Osteocyte (in vitro differentiated cells): Measurements from ENCODE around the gene TEC. TPM values are rescaled to one million over a fixed set of nuclear protein-coding genes. Genes with fewer than 3 reads are reported as not detected.

ENCODE experiments used
- DNase-seq: peaks from one replicate; pipeline ENCODE4 v3.0.0; 2021; ENCODE audit warnings: mixed read lengths; ENCODE audit not compliant: unreplicated experiment; ENCODE audit errors: extremely low spot score
- H3K27ac Mint-ChIP-seq: one replicate; pipeline ENCODE4 v1.8.0; 2021; ENCODE audit warnings: mild to moderate bottlenecking, mixed read lengths; ENCODE audit not compliant: unreplicated experiment
- H3K27me3 Mint-ChIP-seq: one replicate; pipeline ENCODE4 v1.8.0; 2021; ENCODE audit warnings: mixed read lengths; ENCODE audit not compliant: unreplicated experiment
- H3K36me3 Mint-ChIP-seq: one replicate; pipeline ENCODE4 v1.8.0; 2021; ENCODE audit warnings: mixed read lengths; ENCODE audit not compliant: unreplicated experiment
- H3K4me1 Mint-ChIP-seq: one replicate; pipeline ENCODE4 v1.8.0; 2021; ENCODE audit warnings: mixed read lengths; ENCODE audit not compliant: unreplicated experiment
- H3K4me3 Mint-ChIP-seq: one replicate; pipeline ENCODE4 v1.8.0; 2021; ENCODE audit warnings: mild to moderate bottlenecking, moderate library complexity, mixed read lengths; ENCODE audit not compliant: unreplicated experiment
- H3K9me3 Mint-ChIP-seq: one replicate; pipeline ENCODE4 v1.8.0; 2021; ENCODE audit warnings: mixed read lengths; ENCODE audit not compliant: unreplicated experiment
- total RNA-seq: library from RNA; stranded (reverse); gene quantifications from 2 replicates; pipeline ENCODE4 v1.2.1, GENCODE V29; 2021
- TF ChIP-seq, protein P1 (sequence below): fragments of 200-600 bp; sonication (generic); IDR thresholded peaks from 2 replicates; pipeline ENCODE4 v1.5.0; 2021; ENCODE audit warnings: antibody characterized with exemption, mild to moderate bottlenecking, moderate library complexity

TEC gene
- total RNA-seq, 1 donor from 2014 or later, result not detected

DNA sequence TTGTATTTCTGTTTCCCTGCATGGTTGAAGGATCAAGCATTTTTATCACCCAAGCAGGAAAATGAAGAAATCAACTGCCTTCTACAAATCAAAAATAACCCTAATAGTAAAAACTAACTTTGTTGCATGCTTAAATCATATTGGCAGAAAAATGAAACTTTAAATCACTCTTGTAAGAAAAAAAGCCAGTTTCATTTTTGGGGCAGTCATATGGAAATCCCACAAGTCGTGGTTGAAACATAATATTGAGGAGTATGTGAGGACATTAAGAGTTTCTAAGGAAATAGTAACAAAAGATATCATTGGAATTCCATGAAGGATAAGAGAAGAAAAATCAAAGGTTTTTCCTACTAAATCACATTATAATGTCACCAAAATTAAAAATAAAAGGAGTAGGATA is 8.4 kb downstream of the TEC start:
- Mint-ChIP-seq H3K27ac (no peak overlapping the region), H3K36me3 (no peaks in the 10 kb centered on the region), H3K9me3 (no peaks in the 10 kb centered on the region), H3K4me1 (peaks cover 4% of the 10 kb centered on the region), H3K4me3 (no peak overlapping the region), H3K27me3 (peaks cover 37% of the 10 kb centered on the region)
- no peak for DNase-seq
- TF ChIP-seq, protein P1, sequence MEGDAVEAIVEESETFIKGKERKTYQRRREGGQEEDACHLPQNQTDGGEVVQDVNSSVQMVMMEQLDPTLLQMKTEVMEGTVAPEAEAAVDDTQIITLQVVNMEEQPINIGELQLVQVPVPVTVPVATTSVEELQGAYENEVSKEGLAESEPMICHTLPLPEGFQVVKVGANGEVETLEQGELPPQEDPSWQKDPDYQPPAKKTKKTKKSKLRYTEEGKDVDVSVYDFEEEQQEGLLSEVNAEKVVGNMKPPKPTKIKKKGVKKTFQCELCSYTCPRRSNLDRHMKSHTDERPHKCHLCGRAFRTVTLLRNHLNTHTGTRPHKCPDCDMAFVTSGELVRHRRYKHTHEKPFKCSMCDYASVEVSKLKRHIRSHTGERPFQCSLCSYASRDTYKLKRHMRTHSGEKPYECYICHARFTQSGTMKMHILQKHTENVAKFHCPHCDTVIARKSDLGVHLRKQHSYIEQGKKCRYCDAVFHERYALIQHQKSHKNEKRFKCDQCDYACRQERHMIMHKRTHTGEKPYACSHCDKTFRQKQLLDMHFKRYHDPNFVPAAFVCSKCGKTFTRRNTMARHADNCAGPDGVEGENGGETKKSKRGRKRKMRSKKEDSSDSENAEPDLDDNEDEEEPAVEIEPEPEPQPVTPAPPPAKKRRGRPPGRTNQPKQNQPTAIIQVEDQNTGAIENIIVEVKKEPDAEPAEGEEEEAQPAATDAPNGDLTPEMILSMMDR, result no peak

DNA sequence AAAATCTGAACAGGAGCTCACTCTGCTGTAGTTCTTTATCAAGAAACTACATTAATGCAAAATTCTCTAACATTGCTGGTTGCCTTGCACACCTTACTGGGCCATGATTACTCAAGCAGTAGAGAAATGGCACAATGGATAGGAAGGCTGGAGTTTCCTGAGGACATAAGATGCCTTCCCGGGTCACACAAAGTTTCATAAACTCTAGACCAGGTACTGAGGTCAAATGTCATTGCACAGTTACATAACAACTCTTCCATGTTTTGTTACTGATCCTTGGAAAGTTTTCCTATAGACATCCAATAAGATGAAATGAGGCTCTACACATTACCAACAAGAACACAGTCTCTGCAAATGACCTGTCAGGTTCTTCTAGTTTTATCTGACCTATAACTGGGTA is 9.9 kb downstream of the TEC start:
- no peak for DNase-seq
- H3K9me3 Mint-ChIP-seq, result no peaks in the 10 kb centered on the region
- H3K4me1 Mint-ChIP-seq, result peaks cover 4% of the 10 kb centered on the region
- H3K27ac Mint-ChIP-seq, result no peak overlapping the region
- H3K36me3 Mint-ChIP-seq, result no peaks in the 10 kb centered on the region
- TF ChIP-seq, protein P1, result no peak
- no peak overlapping the region for H3K4me3 Mint-ChIP-seq
- peaks cover 42% of the 10 kb centered on the region for H3K27me3 Mint-ChIP-seq

DNA sequence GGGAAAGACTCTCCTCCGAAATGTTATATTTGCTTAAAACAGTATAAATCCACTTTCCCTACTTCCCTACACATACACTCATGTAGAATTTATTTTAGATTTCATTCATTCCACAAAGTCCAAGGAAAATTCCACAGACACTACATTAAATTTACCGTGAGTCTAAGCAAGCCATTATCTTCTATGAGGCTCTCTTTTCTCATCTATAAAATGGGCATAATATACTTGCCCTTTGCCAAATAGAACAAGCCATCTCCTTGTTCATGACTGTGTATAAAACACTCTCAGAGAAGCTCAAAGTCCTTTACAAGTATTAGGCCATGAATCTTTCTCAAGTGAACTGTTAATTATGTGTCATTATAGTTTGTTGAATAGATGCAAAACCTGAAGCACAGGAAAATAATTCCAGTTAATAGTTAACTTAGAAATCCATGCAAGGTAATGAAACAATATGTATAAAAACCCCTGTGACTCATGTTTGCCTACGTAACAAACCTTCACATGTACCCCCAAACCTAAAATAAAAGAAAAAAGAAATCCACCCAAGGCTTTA is 10.7 kb downstream of the TEC start:
- TF ChIP-seq, protein P1, result no peak
- Mint-ChIP-seq H3K4me3 (no peak overlapping the region), H3K9me3 (no peaks in the 10 kb centered on the region), H3K36me3 (no peaks in the 10 kb centered on the region), H3K4me1 (peaks cover 4% of the 10 kb centered on the region), H3K27me3 (peaks cover 46% of the 10 kb centered on the region), H3K27ac (no peak overlapping the region)
- DNase-seq, result no peak

DNA sequence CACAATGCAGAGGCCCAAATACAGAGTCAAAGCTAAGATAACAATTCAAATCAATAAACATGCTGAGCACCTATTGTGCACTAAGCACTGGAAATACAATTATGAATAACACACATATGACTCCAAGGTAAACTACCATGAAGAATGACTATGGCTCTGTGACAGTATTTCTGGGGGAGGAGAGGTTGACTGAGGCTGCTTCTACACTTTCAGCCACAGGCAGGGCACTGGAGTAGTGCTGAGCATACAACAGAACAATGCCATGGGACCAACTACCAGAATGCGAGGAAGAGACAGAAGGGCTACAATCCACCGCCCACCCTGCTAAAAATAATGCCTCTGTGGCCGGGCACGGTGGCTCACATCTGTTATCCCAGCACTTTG is 13.7 kb downstream of the TEC start:
- Mint-ChIP-seq H3K27me3 (peaks cover 59% of the 10 kb centered on the region), H3K4me3 (no peak overlapping the region), H3K9me3 (no peaks in the 10 kb centered on the region), H3K27ac (no peak overlapping the region), H3K4me1 (no peaks in the 10 kb centered on the region), H3K36me3 (no peaks in the 10 kb centered on the region)
- DNase-seq, result no peak
- TF ChIP-seq, protein P1, result no peak

DNA sequence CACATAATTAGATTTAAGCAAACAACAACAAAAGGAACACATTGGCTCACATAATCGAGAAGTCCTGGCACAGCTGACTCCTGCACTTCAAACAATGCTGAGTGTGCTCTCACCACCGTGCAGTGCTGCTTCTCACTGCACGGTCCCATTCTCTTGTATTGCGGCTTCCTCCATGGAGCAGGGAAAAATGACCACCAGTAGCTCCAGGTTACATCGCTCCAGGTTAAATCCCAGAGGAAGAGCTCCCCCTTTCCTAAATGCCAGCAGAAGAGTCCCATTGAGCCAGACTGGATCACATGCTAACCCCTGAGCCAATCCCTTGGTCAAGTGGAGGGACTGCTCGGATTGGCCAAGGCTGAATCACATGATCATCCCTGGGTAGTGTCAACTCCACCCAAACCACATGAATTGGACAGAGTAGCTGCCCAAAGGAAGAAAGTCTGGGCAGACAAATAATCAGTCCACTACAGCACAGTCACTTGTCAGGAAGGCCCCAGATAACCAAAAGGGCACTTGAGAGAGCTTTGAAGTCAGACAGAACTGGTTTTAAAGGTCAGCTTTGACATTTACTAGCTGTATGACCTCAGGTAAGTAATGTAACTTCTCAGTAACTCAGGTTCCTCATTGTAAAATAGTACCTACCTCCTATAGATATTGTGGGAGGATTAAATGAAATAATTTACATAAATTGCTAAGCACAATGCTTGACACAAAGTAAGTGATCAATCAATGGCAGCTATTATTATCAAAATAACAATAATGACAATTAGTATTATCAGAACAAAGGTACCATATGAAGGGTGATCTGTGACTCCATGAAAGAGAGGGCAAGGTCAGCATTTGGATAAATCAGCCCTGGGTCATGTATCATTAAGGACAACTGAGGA is 14.3 kb downstream of the TEC start:
- TF ChIP-seq, protein P1, result no peak
- Mint-ChIP-seq H3K27me3 (peaks cover 65% of the 10 kb centered on the region), H3K4me1 (no peaks in the 10 kb centered on the region), H3K27ac (no peak overlapping the region), H3K9me3 (no peaks in the 10 kb centered on the region), H3K36me3 (no peaks in the 10 kb centered on the region), H3K4me3 (no peak overlapping the region)
- DNase-seq, result no peak
